Fibroblast of skin of back (primary cell): ENCODE results near the gene COA5. TPM values are rescaled to one million over a fixed set of nuclear protein-coding genes. Genes with fewer than 3 reads are reported as not detected.

ENCODE experiments used
- DNase-seq: peaks from one replicate; pipeline ENCODE4 v3.0.0-alpha.2; 2013
- polyA plus RNA-seq, 2 experiments: library from polyadenylated mRNA; unstranded; fragments of 120-200 nt; gene quantifications; one replicate each; pipeline ENCODE4 v1.2.1, GENCODE V29; 2013; ENCODE audit not compliant: insufficient read length in 2 of 2

COA5 gene, protein sequence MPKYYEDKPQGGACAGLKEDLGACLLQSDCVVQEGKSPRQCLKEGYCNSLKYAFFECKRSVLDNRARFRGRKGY
- polyA plus RNA-seq (2013, experiment 1 of 2; ENCODE audit: insufficient read length) = 13.2 TPM
- polyA plus RNA-seq (2013, experiment 2 of 2; ENCODE audit: insufficient read length) = 15.0 TPM

DNA sequence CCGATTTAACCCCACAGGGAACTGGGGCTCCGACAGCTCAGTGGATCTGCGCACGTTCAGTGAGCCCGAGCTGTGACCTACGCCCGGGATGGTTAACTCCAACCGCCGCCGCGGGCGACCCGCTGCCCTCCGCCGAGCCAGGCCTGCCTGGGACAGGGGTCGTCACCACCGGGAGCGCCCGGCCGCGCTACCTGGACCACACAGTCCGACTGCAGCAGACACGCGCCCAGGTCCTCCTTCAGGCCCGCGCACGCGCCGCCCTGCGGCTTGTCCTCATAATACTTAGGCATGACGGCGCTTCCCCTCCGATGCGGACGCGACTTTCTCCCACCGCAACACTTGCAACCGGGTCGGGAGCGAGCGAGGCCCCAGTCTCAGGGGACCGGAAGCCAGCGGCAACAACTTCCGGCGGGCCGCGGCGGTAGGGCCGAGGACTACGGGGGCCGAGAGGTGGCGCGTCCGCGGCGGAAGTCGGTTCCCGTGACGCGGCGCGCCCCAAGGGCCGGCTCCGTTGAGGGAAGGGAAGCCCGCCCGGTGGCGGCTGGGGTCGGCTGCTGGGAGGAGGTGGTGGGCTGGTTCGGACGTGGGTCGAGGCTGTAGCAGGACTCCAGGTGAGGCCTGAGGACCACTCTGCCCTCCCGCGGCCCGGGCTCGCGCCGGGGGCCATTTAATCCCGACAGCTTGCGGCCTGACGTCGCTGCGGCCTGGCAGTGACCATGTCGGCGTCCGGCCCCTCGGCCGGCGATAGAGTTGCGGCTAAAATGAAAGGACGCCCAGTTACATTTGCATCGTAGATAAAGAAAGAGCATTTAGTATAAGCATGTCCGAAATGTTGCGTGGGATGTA, at the start of gene COA5, which contains the start of gene UNC50:
Gene COA5, minus strand, starts transcription at position 397 of the 846 bp plus-strand sequence. Its CDS starts 107 bp downstream, at position 290.
Gene UNC50, plus strand, starts transcription at position 474 of the 846 bp plus-strand sequence. CDS start 1,171 bp downstream, outside the sequence.
- DNase-seq = peak; percentile 92

DNA sequence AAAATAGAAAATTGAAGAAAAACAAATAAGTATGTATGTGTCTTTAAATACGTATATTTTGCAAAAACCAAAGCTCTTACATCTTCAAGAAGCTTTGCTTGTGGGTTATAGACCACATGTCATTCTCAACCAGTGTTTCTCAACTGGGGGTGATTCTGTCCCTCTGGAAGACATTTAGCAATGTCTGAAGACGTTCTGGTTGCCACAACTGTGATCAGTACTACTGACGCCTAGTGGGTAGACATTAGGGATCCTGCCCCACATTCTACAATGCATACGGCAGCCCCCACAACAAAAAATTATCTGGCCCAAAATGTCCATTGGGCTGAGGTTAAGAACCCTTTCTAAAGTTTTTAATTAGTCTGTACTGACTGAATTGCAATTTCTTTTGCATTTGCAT, 48.5 kb upstream of the COA5 start:
- DNase-seq = no peak

DNA sequence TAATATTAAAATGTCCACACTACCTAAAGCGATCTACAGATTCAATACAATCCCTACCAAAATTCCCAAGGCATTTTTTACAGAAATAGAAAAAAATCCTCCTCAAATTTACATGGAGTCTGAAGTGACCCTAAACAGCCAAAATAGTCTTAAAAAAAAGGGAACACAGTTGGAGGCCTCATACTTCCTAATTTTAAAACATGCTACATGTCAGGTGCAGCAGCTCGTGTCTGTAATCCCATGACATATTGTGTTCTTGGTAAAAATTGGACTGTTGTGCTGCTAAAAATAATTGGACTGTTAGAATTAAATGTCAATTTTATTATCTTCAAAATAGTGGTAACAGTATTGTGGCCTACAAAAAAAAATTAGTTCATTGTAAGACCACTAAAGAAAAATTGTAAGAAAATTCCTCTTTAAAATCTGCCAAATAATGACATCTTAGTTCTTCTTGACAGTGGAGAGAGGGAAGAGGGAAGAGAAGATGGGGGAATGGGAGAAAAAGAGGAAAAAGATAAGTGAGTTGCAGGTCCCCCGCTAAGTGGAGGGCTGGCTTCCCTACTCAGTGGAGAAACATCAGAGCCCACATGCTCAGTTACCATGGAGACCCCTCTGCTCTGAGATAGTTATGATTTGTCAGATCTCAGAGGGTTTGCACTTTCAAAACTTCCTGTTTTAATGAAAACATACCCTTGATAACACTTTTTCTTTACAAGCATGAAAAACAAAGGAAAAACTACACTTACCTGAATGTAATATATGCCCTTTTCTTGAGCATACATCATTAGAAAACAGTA, 46.6 kb upstream of the COA5 start:
- DNase-seq = no peak

DNA sequence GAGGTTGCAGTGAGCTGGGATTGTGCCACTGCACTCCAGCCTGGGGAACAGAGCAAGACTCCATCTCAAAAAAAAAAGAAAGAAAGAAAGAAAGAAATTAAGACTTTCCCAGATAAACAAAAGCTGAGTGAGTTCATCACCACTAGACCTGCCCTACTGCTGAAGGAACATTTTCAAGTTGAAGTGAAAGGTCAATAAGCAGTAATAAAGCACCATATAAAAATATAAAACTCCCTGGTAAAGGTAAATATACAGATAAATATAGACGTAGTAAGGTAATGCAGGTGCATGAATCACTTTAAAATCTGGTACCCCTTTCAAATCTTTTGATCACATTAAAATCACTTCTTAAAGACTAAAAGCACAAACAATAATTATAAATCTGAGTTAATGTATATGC, 42.7 kb upstream of the COA5 start:
- DNase-seq = no peak

DNA sequence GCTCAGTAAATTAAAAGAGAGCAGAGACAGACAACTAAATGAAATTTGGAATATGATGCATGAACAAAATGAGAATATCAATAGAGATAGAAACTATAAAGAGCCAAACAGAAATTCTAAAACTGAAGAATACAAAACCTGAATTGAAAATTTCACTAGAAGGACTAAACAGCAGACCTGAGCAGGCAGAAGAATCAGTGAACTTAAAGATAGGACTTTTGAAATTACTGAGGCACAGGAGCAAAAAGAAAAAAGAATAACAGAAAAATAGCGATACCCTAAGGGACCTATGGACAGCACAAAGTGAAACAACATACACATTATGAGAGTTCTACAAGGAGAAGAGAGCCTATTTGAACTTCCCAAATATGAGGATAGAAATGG, 41.7 kb upstream of the COA5 start:
- DNase-seq = no peak

DNA sequence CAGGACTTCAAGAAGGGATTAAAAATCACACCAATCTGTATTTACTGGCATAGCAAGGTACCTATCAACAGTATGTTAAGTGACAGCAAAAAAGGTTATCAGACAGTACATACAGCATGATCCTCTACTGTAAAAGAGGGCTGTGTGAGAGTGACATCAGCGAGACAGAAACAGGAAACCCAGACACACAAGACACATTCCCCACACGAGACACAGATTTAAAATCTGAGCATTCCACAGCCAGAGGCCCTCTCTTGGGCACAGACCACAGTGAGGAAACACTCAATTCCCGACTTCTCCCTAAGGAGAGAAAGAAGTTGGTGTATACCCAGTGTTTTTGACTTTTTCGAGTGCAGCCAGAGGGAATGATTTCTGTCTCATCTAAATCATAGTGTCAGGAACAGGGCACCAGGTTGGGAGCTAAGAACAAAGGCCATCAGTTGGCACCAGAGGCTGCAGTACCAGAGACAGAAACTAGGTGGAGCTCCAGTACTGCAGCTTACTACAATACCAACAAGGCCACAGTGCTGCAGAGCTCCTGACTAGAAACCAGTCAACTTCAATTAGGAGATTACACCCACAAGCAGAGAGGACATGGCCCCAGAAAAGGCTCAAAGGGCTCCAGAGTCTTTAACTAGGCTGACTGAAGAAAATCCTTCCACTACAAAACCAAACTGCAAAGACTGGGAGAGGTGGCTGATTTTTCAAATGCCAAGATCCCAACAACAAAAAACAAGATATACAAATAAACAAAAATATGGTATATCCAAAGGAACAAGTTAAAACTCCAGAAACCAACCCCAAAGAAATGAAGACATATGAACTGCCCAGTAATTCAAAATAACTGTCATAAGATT, 41.1 kb upstream of the COA5 start:
- DNase-seq = peak; percentile 67

DNA sequence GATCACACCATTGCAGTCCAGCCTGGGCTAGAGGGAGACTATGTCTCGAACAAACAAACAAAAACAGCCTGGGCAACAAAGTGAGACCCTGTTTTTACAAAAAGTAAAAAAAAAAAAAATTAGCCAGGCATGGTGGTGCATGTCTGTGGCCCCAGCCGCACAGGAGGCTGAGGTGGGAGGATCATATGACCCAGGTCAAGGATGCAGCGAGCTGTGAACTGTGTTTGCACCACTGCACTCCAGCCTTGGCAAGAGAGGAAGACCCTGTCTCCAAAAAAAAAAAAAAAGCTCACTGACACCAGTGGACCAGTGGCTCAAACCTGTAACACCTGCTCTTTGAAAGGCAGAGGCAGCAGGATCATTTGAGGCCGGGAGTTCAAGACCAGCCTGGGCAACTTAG, 40.1 kb upstream of the COA5 start:
- DNase-seq = no peak

DNA sequence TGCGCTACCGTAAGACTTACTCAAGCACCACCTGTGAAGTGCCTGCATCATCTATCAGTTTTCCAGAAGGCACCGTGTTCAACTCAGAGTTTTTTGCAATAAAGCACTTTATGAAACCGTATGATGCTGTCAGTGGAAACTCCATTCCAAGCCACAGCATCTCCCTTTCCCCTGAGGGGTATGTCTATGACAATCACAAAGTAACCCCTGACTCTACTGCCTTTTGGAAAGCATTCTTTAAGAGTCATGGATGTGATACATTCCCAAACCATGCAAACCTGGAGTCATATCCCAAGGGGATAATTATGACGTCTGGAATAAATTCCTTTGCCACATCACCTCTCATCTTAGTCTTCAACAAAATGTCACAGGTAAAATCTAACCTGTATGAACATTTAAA, 39.3 kb upstream of the COA5 start:
- DNase-seq = peak; percentile 31

DNA sequence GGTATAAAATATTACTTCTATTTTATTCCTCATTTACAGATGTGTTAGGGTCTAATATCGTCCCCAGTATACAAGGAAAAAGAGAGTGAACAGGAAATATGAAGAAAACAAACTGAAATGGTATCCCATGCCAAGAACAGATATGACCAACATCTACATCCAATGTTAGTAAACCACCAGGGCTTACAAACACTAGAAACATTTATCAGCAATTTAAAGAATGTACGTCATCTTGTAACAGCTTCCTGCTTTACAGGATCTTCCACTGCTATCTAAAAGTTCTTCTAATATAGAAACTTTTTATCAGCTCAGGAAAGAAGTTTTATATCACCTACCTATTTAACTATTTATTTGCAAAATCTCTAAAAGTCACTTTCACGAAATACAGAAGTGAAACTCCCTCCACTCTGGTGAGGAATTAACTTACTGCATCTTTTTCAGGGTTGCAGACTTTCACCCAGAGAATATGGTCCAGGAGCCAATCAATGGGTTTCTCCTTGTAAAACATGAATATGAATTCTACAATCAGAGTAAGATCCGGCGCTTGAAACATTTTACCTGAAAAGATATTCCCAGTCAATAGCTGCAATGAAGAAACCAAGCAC, 35.3 kb upstream of the COA5 start:
- DNase-seq = peak; percentile 1

DNA sequence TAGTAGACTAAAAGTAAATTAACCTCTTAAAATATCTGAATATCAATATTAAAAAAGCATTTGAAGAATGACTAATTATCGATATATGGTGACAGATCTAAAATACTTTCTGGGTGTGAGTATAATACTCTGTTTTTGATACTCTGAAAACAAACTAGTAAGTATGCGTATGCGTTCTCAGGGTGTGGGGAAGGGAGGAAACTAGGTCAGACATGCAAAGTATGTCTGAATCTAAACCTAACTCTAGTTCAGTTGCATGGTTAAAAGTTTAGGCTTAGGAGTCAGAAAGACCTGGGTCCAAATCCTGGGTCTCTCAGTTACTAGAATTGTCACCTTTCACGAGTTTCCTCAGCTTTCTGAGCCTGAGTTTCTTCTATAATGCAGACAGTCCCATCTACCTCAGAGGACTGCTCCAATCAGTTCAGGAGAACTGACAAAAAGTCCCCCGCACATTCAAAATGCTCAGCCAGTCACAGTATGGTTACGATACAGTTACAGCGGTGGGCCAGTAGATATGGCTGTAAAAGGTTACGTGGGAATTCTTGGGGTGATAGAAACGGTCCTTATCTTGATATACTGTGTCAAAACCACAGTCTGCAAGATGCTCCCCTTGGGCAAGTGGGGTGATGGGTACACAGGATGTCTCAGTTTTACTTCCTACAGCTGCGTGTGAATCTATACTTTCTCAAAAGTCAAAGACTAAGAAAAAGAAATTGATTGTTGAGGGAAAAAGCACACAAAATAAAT, 29.3 kb upstream of the COA5 start:
- DNase-seq = no peak

DNA sequence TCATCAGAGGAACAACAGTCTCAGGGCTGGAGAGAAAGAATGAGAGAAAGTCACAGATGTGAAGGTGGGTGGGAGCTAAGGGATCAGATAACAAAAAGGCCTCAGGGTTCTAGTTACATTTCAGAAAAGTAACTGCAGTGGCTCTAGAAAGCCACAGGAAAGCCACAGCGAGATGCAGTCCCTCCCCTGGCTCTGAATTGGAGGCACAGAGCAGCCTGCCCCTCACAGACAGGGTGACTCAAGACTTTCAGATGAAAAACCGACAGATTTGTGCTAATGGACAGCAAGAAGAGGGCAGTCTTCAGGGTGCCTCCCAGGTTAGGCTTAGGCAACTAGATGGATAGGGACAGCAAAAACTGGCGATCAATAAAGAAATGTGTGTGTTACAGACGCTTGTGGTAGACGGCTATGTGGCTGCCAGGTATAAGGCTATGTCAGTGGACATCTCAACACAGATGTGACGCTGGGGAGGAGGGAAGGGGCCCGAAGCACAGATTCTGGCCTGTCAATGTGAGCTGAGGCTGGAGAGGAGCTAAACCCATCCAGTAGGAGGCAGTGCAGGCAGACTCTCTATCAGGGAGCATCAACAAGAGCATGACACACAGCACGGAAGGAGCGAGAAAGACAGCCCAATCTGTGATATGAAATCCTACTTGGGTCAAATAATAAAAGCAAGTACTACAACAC, 26.2 kb upstream of the COA5 start:
- peak; percentile 1 for DNase-seq

DNA sequence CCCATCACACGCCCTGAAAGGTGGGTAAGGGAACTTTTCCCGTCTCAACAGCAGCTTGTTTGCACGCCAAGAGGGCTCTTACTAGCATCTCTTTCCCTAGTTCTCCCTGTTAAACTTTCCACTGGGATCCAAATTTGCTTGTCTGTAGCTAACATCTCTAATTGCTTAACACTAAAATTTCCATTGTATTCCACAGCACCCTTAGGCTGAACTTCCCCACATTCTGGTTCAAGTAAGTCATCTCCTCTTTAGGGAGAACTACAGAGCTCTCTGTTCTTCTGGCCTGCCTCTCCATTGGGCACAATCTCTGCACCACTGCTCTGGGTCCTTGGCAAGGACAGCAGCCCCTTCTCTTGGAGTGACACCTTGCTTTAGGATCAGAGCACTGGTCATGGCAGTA, 24.0 kb upstream of the COA5 start:
- DNase-seq = no peak

DNA sequence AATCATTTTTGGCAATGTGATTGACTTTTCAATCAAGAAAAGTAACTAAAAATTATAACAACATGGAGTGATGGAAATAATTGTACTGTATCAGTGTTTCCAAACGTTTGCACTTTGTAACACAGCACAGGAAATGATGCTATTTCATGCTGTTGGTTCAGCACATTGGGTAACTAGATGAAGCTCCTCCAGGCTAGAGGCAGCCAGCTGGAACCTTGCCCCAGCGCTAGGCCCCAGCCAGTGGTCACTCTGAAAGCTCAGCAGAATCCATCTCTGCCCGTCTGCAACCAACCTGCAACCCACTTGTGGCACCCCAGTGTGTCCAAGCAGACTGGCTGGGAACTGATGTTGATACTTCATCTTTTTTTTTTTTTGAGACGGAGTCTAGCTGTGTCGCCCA, 15.3 kb upstream of the COA5 start:
- DNase-seq = no peak

DNA sequence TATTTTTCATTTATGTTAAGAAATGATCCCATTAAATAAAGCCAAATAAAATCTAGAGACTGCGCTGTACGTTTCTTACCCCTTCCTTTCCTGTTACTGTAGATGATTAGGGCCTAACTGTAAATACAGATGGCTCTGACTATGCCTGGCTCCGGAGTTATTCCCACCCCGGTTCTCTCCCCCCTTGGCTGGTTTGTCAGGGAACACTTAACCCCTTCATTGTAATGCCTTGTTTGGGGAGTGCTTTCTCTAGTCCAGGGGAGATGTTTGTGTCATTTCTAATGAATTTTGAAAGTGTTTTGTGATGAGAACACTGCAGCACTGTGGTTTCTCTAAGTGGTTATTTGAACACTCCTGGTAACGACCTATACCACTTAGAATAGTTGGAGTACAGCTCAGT, 8.8 kb upstream of the COA5 start:
- no peak for DNase-seq

DNA sequence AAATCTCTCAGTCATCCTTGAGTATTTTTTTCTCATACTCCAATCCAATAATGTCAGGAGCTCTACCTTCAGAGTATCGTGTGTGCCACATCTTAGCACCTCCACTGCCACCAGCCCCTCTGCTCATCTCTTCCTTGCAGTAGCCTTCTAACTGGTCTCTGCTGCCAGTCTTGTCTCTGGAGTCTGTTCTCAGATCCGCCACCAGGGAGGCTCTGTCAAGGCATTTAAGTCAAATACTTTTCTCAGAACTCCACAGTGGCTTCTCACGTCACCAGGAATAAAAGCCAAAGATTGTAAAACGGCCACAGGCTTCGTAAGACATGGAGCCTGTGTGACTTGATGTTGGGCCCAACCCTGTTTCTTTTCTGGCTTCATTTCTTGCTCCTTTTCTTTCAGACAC, 7.2 kb upstream of the COA5 start:
- DNase-seq = no peak

DNA sequence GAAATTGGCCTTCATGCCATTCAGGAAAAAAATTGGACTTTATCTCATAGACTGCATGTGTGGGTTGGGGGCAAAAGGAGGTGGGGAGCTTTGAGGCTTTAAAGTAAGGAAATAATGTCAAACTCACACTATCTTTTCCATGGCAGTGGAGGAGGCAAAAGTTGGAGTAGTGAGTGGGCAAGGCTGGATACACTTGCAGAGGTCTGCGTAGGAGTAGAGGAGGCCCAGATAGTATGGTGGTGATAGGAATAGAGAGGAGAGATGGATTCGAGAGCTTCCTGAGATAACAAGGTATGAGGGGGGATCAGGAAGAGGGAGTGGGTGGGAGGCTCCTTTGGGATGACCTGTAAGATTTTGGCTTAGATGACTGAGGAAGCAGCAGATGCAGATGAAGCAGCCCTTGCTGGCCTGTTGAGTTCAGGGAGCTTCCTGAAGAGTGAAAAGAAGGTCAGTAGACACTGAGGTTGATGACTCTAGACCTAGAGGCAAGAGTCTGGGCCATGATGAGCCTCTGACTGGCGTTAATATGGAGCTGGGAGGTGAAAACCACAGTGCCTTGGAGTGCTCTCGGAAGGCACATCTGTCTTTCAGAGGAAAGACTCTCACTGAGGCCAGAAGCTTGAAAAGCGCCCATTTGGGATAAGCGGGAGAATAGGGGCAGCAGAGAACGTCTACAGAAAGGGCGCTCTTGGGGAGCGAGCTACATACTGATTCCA, 5.9 kb upstream of the COA5 start:
- no peak for DNase-seq

DNA sequence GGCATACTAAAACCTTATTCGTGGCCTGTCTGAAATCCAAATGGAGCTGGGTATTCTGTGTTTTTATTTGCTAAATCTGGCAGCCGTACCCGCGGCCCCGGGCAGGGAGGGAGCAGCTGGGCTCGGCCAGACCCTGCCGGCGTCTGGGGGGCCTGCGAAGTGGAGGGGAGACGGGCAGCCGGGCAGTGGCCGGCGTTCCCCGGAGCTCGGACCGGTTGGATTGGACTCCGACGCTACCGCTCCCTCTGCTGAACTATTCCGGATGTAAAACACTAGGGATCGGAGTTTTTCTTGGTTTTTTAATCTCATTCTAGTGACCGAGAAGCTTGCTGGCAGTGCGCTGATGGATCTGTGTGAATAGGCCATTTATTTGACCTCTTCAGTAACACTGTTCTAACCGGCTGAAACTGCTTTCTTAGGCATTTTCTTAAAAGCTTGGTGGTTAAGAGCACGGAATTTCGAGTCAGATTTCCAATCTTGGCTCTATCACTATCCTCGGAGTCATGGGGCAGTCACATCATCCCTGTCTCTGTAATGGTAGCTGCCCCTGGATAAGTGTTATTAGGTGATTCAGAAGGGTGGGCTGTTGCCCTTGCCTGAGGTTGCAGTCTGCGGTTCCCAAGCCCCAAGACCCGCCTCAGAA, 771 bp upstream of the COA5 start:
- DNase-seq = peak; percentile 30

DNA sequence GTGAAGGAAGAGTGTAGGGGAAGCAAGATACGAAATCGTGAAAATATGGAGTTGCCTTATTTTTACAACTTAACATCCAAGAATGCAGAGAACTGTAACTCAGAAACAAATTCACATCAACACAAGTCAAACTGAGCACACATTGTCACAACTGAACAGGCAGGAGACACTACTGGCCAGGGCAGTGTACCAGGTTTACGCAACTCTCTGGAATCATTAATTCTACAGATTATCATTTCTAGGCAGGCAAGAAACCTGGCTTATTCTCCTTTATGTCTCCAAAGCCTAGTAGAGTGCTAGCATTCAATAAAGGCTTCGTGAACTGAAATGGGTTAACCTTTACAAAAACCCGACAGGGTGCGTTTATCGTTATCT, 584 bp downstream of the COA5 start:
- DNase-seq = no peak

DNA sequence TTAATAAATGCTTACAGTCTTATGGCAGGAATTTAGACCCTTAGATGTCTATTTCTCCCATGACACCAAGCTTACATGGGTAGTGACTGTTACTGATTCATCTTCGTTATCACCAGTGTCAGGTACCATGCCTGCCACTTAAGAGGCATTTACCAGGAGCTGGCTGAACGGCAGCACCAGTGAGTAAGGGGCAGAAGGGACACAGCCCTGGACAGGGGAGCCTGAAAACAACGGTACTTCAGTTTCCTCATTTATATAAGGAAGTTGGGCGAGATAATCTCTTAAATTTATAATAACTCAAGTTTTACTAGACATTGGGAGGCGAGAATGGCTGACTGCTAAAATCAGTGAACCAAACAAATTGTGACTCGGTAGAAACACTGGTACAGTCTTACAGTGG, 1.2 kb downstream of the COA5 start:
- no peak for DNase-seq
